Neuronal stem cell (in vitro differentiated cells): ENCODE results near the gene DLX4.

Source experiments
- DNase-seq: peaks from one replicate; pipeline ENCODE4 v3.0.0-alpha.2; 2013; ENCODE audit warnings: low spot score
- H2AFZ ChIP-seq: one replicate; pipeline ENCODE4 v1.6.1; 2013; ENCODE audit warnings: mild to moderate bottlenecking, low read length, inconsistent platforms
- H2AK5ac ChIP-seq: 2 replicates; pipeline ENCODE4 v1.6.1; 2013; ENCODE audit warnings: low read depth, mild to moderate bottlenecking, inconsistent platforms, low read length, moderate library complexity, mixed read lengths
- H2BK120ac ChIP-seq: 2 replicates; pipeline ENCODE4 v1.6.1; 2013; ENCODE audit warnings: low read depth, mild to moderate bottlenecking, inconsistent platforms, low read length, moderate library complexity, mixed read lengths
- H2BK12ac ChIP-seq: one replicate; pipeline ENCODE4 v1.6.1; 2013; ENCODE audit warnings: low read length, inconsistent platforms
- H2BK15ac ChIP-seq: 2 replicates; pipeline ENCODE4 v1.6.1; 2013; ENCODE audit warnings: mild to moderate bottlenecking, low read length, inconsistent platforms, mixed read lengths
- H2BK5ac ChIP-seq: one replicate; pipeline ENCODE4 v1.6.1; 2013; ENCODE audit warnings: inconsistent platforms, mild to moderate bottlenecking, low read length, moderate library complexity
- H3K14ac ChIP-seq: one replicate; pipeline ENCODE4 v1.6.1; 2013; ENCODE audit warnings: low read length, inconsistent platforms
- H3K18ac ChIP-seq: 2 replicates; pipeline ENCODE4 v1.6.1; 2013; ENCODE audit warnings: low read length, inconsistent platforms
- H3K23ac ChIP-seq: 2 replicates; pipeline ENCODE4 v1.6.1; 2013; ENCODE audit warnings: low read depth, mild to moderate bottlenecking, mixed read lengths, low read length, inconsistent platforms; ENCODE audit not compliant: poor library complexity
- H3K27ac ChIP-seq: replicated peaks from 3 replicates; pipeline ENCODE4 v1.5.1; 2013; ENCODE audit warnings: low read length, inconsistent platforms
- H3K27me3 ChIP-seq, 3 experiments: 2 replicates each; pipeline ENCODE4 v1.6.1; 2013; ENCODE audit warnings: low read length in 3 of 3, mild to moderate bottlenecking in 2 of 3, inconsistent platforms in 1 of 3, low read depth in 1 of 3, mixed read lengths in 1 of 3, moderate library complexity in 1 of 3; ENCODE audit not compliant: control insufficient read depth in 3 of 3, insufficient read depth in 3 of 3
- H3K36me3 ChIP-seq, 2 donors: replicated peaks in 1 of 2; 2 replicates each; pipeline ENCODE4 v1.6.1; 2013; ENCODE audit warnings: low read length in 2 of 2; ENCODE audit not compliant: control insufficient read depth in 2 of 2, insufficient read depth in 2 of 2
- H3K4ac ChIP-seq: 2 replicates; pipeline ENCODE4 v1.6.1; 2013; ENCODE audit warnings: inconsistent platforms, mild to moderate bottlenecking, low read length, moderate library complexity
- H3K4me1 ChIP-seq, 2 donors: 1 replicate in 1 of 2; 2 replicates in 1 of 2; pipeline ENCODE4 v1.6.1; 2013; ENCODE audit warnings: low read length in 2 of 2, low read depth in 1 of 2; ENCODE audit not compliant: control insufficient read depth in 2 of 2, insufficient read depth in 1 of 2
- H3K4me2 ChIP-seq: one replicate; pipeline ENCODE4 v1.6.1; 2013; ENCODE audit warnings: mild to moderate bottlenecking, low read length, inconsistent platforms; ENCODE audit not compliant: insufficient read depth, poor library complexity, severe bottlenecking
- H3K4me3 ChIP-seq, 2 donors: 2 replicates each; pipeline ENCODE4 v1.5.1; 2013; ENCODE audit warnings: low read length in 2 of 2, mild to moderate bottlenecking in 2 of 2, inconsistent platforms in 1 of 2, moderate library complexity in 1 of 2
- H3K79me1 ChIP-seq: one replicate; pipeline ENCODE4 v1.6.1; 2013; ENCODE audit warnings: low read depth, mild to moderate bottlenecking, inconsistent platforms, low read length, moderate library complexity
- H3K9ac ChIP-seq: one replicate; pipeline ENCODE4 v1.6.1; 2013; ENCODE audit warnings: mild to moderate bottlenecking, low read depth, low read length, inconsistent platforms; ENCODE audit not compliant: poor library complexity
- H3K9me3 ChIP-seq, 2 donors: replicated peaks in 1 of 2; 2 replicates each; pipeline versions ENCODE3 to v1.6.1; 2013; ENCODE audit warnings: low read length in 2 of 2, mild to moderate bottlenecking in 2 of 2, inconsistent platforms in 1 of 2, low read depth in 1 of 2, mixed read lengths in 1 of 2, moderate library complexity in 1 of 2; ENCODE audit not compliant: control insufficient read depth in 2 of 2, insufficient read depth in 1 of 2
- H4K8ac ChIP-seq: one replicate; pipeline ENCODE4 v1.6.1; 2013; ENCODE audit warnings: low read depth, mild to moderate bottlenecking, inconsistent platforms, low read length, moderate library complexity
- H4K91ac ChIP-seq: one replicate; pipeline ENCODE4 v1.6.1; 2013; ENCODE audit warnings: low read length, low read depth, mild to moderate bottlenecking, inconsistent platforms; ENCODE audit not compliant: poor library complexity
- WGBS, 2 donors: extraction: QIAGEN DNeasy Blood & Tissue Kit; methylation state at CpG; one replicate each; pipeline ENCODE4 v1.1.7; 2013; ENCODE audit warnings: missing lambda C conversion rate in 2 of 2, mixed read lengths in 1 of 2; ENCODE audit not compliant: insufficient read length in 2 of 2, insufficient replicate concordance in 1 of 2; ENCODE audit errors: extremely low coverage in 2 of 2; 5-methylcytosine and 5-hydroxymethylcytosine counted together

The DLX4 gene

GRCh38 chr17:49932901-49933300 is 36.1 kb upstream of the DLX4 start:
- no peak overlapping the region for H2AFZ ChIP-seq
- no peak overlapping the region for H3K9ac ChIP-seq
- no peak overlapping the region for H2BK12ac ChIP-seq

GRCh38 chr17:49935526-49936210 is 33.3 kb upstream of the DLX4 start:
- no peak for DNase-seq
- H3K23ac ChIP-seq: peak overlapping the region; percentile 65
- peak overlapping the region; percentile 81 for H3K18ac ChIP-seq
- no peak overlapping the region for H2BK5ac ChIP-seq
- peak overlapping the region; percentile 56 for H3K14ac ChIP-seq
- H3K4me1 ChIP-seq: peaks cover 0 to 9% of the 10 kb centered on the region in 2 donors
- peak overlapping the region; percentile 92 for H2BK15ac ChIP-seq
- no peaks in the 10 kb centered on the region for H3K36me3 ChIP-seq
- H2AFZ ChIP-seq: no peak overlapping the region
- no peaks in the 10 kb centered on the region for H3K9me3 ChIP-seq
- H4K8ac ChIP-seq: no peak overlapping the region
- peak overlapping the region; percentile 77 for H2AK5ac ChIP-seq
- no peak overlapping the region for H3K4me2 ChIP-seq
- H3K9ac ChIP-seq: no peak overlapping the region
- H2BK120ac ChIP-seq: no peak overlapping the region
- peaks cover 0 to 67% (median 0%) of the 10 kb centered on the region in 3 experiments for H3K27me3 ChIP-seq
- no peak overlapping the region for H3K4ac ChIP-seq
- no peak overlapping the region for H3K4me3 ChIP-seq
- no peak overlapping the region for H3K27ac ChIP-seq
- H4K91ac ChIP-seq: no peak overlapping the region
- WGBS, 2 donors: no CpG with 5 or more reads among the region's 15 CpGs
- H2BK12ac ChIP-seq: peak overlapping the region; percentile 73
- H3K79me1 ChIP-seq: no peaks in the 10 kb centered on the region

More at GRCh38 chr17:49932901-49933300, 36.1 kb upstream of the DLX4 start:
- Histone ChIP-seq H3K27me3 (peaks cover 0 to 78% (median 0%) of the 10 kb centered on the region in 3 experiments), H3K27ac (no peak overlapping the region), H3K4me2 (no peak overlapping the region), H3K18ac (no peak overlapping the region), H3K23ac (no peak overlapping the region), H3K36me3 (no peaks in the 10 kb centered on the region), H4K91ac (no peak overlapping the region), H2BK120ac (no peak overlapping the region), H3K4ac (no peak overlapping the region), H3K4me1 (peaks cover 0 to 9% of the 10 kb centered on the region in 2 donors), H3K9me3 (no peaks in the 10 kb centered on the region), H2AK5ac (no peak overlapping the region), H3K4me3 (no peak overlapping the region), H2BK5ac (no peak overlapping the region), H2BK15ac (no peak overlapping the region), H3K14ac (no peak overlapping the region), H3K79me1 (no peaks in the 10 kb centered on the region), H4K8ac (no peak overlapping the region)
- DNase-seq: no peak
- WGBS, 2 donors: no CpG with 5 or more reads among the region's 6 CpGs

GRCh38 chr17:49936386-49936785 is 32.6 kb upstream of the DLX4 start:
- no peak overlapping the region for H4K91ac ChIP-seq
- H2BK12ac ChIP-seq: no peak overlapping the region
- DNase-seq: no peak
- H3K4ac ChIP-seq: no peak overlapping the region
- no peak overlapping the region for H2BK120ac ChIP-seq
- no peaks in the 10 kb centered on the region for H3K9me3 ChIP-seq
- no peak overlapping the region for H3K18ac ChIP-seq
- no peak overlapping the region for H3K23ac ChIP-seq
- no peaks in the 10 kb centered on the region for H3K36me3 ChIP-seq
- no peak overlapping the region for H3K27ac ChIP-seq
- no peak overlapping the region for H3K4me3 ChIP-seq
- H3K27me3 ChIP-seq: peaks cover 0 to 67% (median 0%) of the 10 kb centered on the region in 3 experiments
- H2AFZ ChIP-seq: no peak overlapping the region
- H3K14ac ChIP-seq: no peak overlapping the region
- H3K79me1 ChIP-seq: no peaks in the 10 kb centered on the region
- H4K8ac ChIP-seq: no peak overlapping the region
- H3K4me2 ChIP-seq: no peak overlapping the region
- no CpG with 5 or more reads among the region's 9 CpGs for WGBS, 2 donors
- no peak overlapping the region for H3K9ac ChIP-seq
- H2AK5ac ChIP-seq: no peak overlapping the region
- peak overlapping the region; percentile 65 for H2BK15ac ChIP-seq
- H2BK5ac ChIP-seq: no peak overlapping the region
- peaks cover 0 to 9% of the 10 kb centered on the region in 2 donors for H3K4me1 ChIP-seq

- Histone ChIP-seq H4K8ac (no peak overlapping the region), H2BK12ac (no peak overlapping the region), H2AFZ (no peak overlapping the region), H3K79me1 (no peaks in the 10 kb centered on the region), H3K27me3 (peaks cover 0 to 72% (median 0%) of the 10 kb centered on the region in 3 experiments), H3K14ac (no peak overlapping the region), H2BK120ac (no peak overlapping the region), H3K18ac (no peak overlapping the region), H3K36me3 (no peaks in the 10 kb centered on the region), H3K4me3 (no peak overlapping the region), H3K23ac (no peak overlapping the region), H2BK5ac (no peak overlapping the region), H3K4me2 (no peak overlapping the region), H3K27ac (no peak overlapping the region), H3K4ac (no peak overlapping the region), H3K9ac (no peak overlapping the region), H4K91ac (no peak overlapping the region), H2BK15ac (no peak overlapping the region), H3K4me1 (peaks cover 0 to 8% of the 10 kb centered on the region in 2 donors), H3K9me3 (no peaks in the 10 kb centered on the region), H2AK5ac (no peak overlapping the region)
- WGBS, 2 donors: no CpG with 5 or more reads among the region's 7 CpGs
- DNase-seq: no peak
These were observed 29.7 kb upstream of the DLX4 start for GRCh38 chr17:49939318-49939717.
